Esophagus muscularis mucosa (tissue), 4 donors: ENCODE results near the gene CLCNKB. TPM values are rescaled to one million over a fixed set of nuclear protein-coding genes. Genes with fewer than 3 reads are reported as not detected.

Experiments used
- DNase-seq: peaks from one replicate; pipeline ENCODE4 v3.0.0-alpha.2; 2017; ENCODE audit errors: extremely low spot score
- H3K27ac ChIP-seq, 4 donors: fragments of 200-600 bp; sonication (generic); replicated peaks in 1 of 4; 1 replicate in 3 of 4; 2 replicates in 1 of 4; pipeline ENCODE4 v1.5.1; 2016 to 2019; ENCODE audit warnings: mild to moderate bottlenecking in 1 of 4
- H3K27me3 ChIP-seq, 4 donors: fragments of 200-600 bp; sonication (generic); one replicate each; pipeline versions ENCODE4 v1.5.1 to v1.6.0; 2016 to 2019
- H3K36me3 ChIP-seq, 4 donors: fragments of 200-600 bp; sonication (generic); one replicate each; pipeline ENCODE4 v1.5.1; 2016 to 2019
- H3K4me1 ChIP-seq, 4 donors: fragments of 200-600 bp; sonication (generic); one replicate each; pipeline ENCODE4 v1.5.1; 2016 to 2019
- H3K4me3 ChIP-seq, 4 donors: fragments of 200-600 bp; sonication (generic); 1 replicate in 2 of 4; 2 replicates in 2 of 4; pipeline ENCODE4 v1.5.1; 2016 to 2019; ENCODE audit warnings: mild to moderate bottlenecking in 4 of 4, moderate library complexity in 1 of 4
- H3K9me3 ChIP-seq, 4 donors: fragments of 200-600 bp; sonication (generic); 1 replicate in 3 of 4; 2 replicates in 1 of 4; pipeline ENCODE4 v1.5.1; 2016 to 2019
- EP300 ChIP-seq: sonication (generic); formaldehyde crosslinking; IDR thresholded peaks from one replicate; pipeline ENCODE4 v1.6.1; 2017; ENCODE audit warnings: antibody characterized with exemption
- POLR2A ChIP-seq: fragments of 450-650 bp; IDR thresholded peaks from one replicate; pipeline ENCODE4 v1.6.1; 2017; ENCODE audit warnings: antibody characterized with exemption, moderate library complexity, mild to moderate bottlenecking, low read depth
- POLR2AphosphoS5 ChIP-seq, 2 donors: sonication (generic); formaldehyde crosslinking; IDR thresholded peaks; one replicate each; pipeline ENCODE4 v1.6.1; 2017; ENCODE audit warnings: antibody characterized with exemption in 2 of 2
- WGBS: methylation state at CpG from one replicate; pipeline ENCODE4 v1.1.5; 2018; 5-methylcytosine and 5-hydroxymethylcytosine counted together
- intact Hi-C: fragments of 100-400 bp; cut with DNase I; formaldehyde crosslinking; loops from one replicate; pipeline ENCODE4 v1.15.1; 2023
- total RNA-seq, 4 donors: library from RNA; depleted of rRNA; stranded (reverse); fragments of >200 nt; gene quantifications; one replicate each; pipeline versions ENCODE4 v1.1.0 to v1.2.1, GENCODE V29; 2016
- TF ChIP-seq, protein P1 (sequence below), 3 experiments: fragments of 200-600 bp in 2 of 3; fragments of 450-650 bp in 1 of 3; sonication (generic) in 2 of 3; IDR thresholded peaks; one replicate each; pipeline ENCODE4 v1.5.1; 2017 to 2019; ENCODE audit warnings: antibody characterized with exemption in 3 of 3, mild to moderate bottlenecking in 2 of 3, moderate library complexity in 1 of 3

The CLCNKB gene
- total RNA-seq, 4 donors from 2014 or later, result 0.34 TPM; not detected in 3

DNA sequence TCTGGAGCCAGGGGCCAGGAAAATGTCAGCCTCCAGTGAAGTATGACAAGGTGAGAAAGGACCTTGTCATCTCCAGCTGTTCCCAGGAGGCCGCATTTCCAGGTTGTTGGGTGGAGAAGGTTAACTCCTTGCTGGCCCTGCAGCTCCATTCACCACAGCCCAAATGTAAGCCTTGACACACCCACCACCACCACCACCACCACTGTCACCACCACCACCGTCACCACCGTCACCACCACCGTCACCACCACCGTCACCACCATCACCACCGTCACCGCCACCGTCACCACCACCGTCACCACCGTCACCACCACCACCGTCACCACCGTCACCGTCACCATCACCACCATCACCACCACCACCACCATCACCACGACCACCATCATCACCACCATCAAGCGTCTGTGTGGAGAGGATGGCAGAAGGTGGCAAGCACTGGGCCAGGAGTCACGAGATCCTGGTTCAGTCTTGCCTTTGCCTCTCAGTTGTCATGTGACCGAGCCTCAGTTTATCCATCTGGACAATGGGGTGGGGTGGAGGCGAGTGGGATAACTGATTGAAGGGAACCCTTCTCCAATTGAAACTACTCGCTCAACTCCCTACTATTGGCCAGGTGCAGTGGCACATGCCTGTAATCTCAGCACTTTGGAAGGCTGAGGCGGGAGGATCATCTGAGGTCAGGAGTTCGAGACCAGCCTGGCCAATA, 51.0 kb downstream of the CLCNKB start:
- DNase-seq, result no peak
- H3K36me3 ChIP-seq, result no peaks in the 10 kb centered on the region
- H3K9me3 ChIP-seq, result no peaks in the 10 kb centered on the region
- H3K27me3 ChIP-seq, result no peaks in the 10 kb centered on the region
- intact Hi-C loops, result no loop called here
- TF ChIP-seq POLR2AphosphoS5 (IDR thresholded peaks at IDR 0.05) (no peak), EP300 (no peak), POLR2A (no peak)
- TF ChIP-seq, protein P1, sequence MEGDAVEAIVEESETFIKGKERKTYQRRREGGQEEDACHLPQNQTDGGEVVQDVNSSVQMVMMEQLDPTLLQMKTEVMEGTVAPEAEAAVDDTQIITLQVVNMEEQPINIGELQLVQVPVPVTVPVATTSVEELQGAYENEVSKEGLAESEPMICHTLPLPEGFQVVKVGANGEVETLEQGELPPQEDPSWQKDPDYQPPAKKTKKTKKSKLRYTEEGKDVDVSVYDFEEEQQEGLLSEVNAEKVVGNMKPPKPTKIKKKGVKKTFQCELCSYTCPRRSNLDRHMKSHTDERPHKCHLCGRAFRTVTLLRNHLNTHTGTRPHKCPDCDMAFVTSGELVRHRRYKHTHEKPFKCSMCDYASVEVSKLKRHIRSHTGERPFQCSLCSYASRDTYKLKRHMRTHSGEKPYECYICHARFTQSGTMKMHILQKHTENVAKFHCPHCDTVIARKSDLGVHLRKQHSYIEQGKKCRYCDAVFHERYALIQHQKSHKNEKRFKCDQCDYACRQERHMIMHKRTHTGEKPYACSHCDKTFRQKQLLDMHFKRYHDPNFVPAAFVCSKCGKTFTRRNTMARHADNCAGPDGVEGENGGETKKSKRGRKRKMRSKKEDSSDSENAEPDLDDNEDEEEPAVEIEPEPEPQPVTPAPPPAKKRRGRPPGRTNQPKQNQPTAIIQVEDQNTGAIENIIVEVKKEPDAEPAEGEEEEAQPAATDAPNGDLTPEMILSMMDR (IDR thresholded peaks at IDR 0.05), result no peak
- no peaks in the 10 kb centered on the region for H3K4me1 ChIP-seq
- 90% methylated on average over 20 of the region's 21 CpGs for WGBS
- H3K4me3 ChIP-seq, result no peak overlapping the region
- H3K27ac ChIP-seq, result no peak overlapping the region

DNA sequence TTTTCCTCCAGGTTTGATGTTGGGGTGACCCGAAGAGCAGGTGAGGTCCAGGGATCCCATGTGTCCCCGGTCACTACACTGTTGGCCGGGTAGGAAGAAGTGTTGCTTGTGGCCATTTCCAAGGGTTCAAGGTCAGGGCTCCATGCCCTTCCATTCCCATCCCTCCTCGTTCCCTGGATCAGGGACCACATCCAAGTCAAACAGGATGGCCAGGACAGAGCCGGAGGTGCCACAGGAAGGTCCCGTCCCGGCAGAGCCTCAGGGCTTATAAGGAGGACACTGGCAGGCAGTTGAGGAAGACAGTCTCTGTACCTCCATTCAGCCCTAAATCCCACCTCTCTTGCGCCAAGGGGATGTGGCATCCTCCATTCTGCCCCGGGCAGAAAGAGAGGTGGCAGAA, 51.9 kb downstream of the CLCNKB start:
- intact Hi-C loops, result no loop called here

DNA sequence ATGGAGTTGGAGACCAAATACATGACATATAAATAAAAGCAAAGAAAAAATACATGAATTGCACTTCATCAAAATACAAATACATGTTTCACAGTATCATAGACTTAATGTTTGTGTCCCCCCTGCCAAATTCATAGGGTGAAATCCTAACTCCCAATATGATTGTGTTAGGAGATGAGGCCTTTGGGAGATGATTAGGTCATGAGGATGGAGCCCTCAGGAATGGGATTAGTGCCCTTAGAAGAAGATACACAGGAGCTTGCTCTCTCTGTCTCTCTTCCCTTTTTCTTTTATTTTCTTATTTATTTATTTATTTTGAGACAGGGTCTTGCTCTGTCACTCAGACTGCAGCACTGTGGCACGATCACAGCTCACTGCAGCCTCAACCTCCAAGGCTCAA, 55.8 kb downstream of the CLCNKB start:
- 100% methylated on average over 1 of the region's 1 CpG for WGBS
- Histone ChIP-seq H3K4me3 (no peak overlapping the region), H3K27me3 (no peaks in the 10 kb centered on the region), H3K27ac (no peak overlapping the region), H3K9me3 (no peaks in the 10 kb centered on the region), H3K36me3 (no peaks in the 10 kb centered on the region), H3K4me1 (no peaks in the 10 kb centered on the region)
- TF ChIP-seq POLR2A (no peak), EP300 (no peak), POLR2AphosphoS5 (IDR thresholded peaks at IDR 0.05) (no peak)
- TF ChIP-seq, protein P1 (IDR thresholded peaks at IDR 0.05), result no peak
- intact Hi-C loops, result no loop called here
- no peak for DNase-seq

More for the DNA sequence above, 51.9 kb downstream of the CLCNKB start:
- no peaks in the 10 kb centered on the region for H3K9me3 ChIP-seq
- H3K27ac ChIP-seq, result no peak overlapping the region
- no peaks in the 10 kb centered on the region for H3K36me3 ChIP-seq
- H3K4me1 ChIP-seq, result no peaks in the 10 kb centered on the region
- no peak for DNase-seq
- WGBS, result 83% methylated on average over 9 of the region's 9 CpGs
- H3K4me3 ChIP-seq, result no peak overlapping the region
- no peaks in the 10 kb centered on the region for H3K27me3 ChIP-seq
- TF ChIP-seq POLR2AphosphoS5 (IDR thresholded peaks at IDR 0.05), result no peak
- no peak for TF ChIP-seq POLR2A

DNA sequence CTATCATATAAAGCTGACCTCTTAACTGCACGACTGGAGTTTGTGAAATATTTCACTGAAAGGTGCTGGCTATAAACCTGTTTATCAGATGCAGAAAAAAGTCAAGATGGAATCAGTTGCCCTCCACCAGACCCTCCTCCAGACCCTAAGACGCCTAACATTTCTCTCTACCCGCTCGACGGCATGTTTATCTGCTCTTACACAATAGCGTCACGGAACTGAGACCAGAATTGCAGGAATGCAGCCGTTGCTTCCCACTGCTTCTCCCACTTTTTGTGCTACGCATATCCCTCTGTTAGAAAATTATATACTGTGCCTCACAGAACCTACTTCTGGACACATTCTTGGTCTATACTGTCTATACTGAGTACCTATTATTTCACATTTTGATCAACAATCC, 58.0 kb downstream of the CLCNKB start:
- TF ChIP-seq EP300 (no peak), POLR2AphosphoS5 (IDR thresholded peaks at IDR 0.05) (no peak), POLR2A (no peak)
- TF ChIP-seq, protein P1 (IDR thresholded peaks at IDR 0.05), result no peak
- Histone ChIP-seq H3K9me3 (no peaks in the 10 kb centered on the region), H3K27me3 (no peaks in the 10 kb centered on the region), H3K4me1 (no peaks in the 10 kb centered on the region), H3K27ac (no peak overlapping the region), H3K36me3 (no peaks in the 10 kb centered on the region), H3K4me3 (no peak overlapping the region)
- intact Hi-C loops, result no loop called here
- 76% methylated on average over 9 of the region's 9 CpGs for WGBS
- DNase-seq, result no peak

Other genes starting within 250 kb of the CLCNKB start
- 1 to 10 TPM in 2 of 4 donors, under 1 TPM in 2; 0.52 to 1.3 (median 0.95) TPM for gene UQCRHL, start 236.1 kb upstream of the CLCNKB start, total RNA-seq
- gene SPEN, start 196.1 kb upstream of the CLCNKB start, total RNA-seq, result 10 to 100 TPM; 34.6 to 49.9 (median 44.7) TPM
- gene ZBTB17, start 67.7 kb upstream of the CLCNKB start, total RNA-seq, result 10 to 100 TPM; 29.5 to 40.8 (median 34.6) TPM
- not detected for gene SRARP, start 39.5 kb upstream of the CLCNKB start, total RNA-seq
- gene HSPB7, start 25.7 kb upstream of the CLCNKB start, total RNA-seq, result 100 to 1,000 TPM; 111 to 408 (median 279) TPM
- gene CLCNKA, start 21.7 kb upstream of the CLCNKB start, total RNA-seq, result under 1 TPM in 3 of 4 donors, not detected in 1; 0.17 to 0.42 (median 0.33) TPM
- gene FAM131C, start 29.9 kb downstream of the CLCNKB start, total RNA-seq, result under 1 TPM in 2 of 4 donors, not detected in 2; 0.33 to 0.39 TPM
- gene EPHA2, start 112.3 kb downstream of the CLCNKB start, total RNA-seq, result 10 to 100 TPM in 2 of 4 donors, 1 to 10 TPM in 2; 5.8 to 15.7 (median 11.3) TPM
- gene ARHGEF19, start 168.9 kb downstream of the CLCNKB start, total RNA-seq, result 1 to 10 TPM; 3.3 to 4.6 (median 3.9) TPM
- gene CPLANE2, start 193.4 kb downstream of the CLCNKB start, total RNA-seq, result 10 to 100 TPM in 2 of 4 donors, 1 to 10 TPM in 2; 7.5 to 26.0 (median 12.2) TPM